Mesodermal cell (in vitro differentiated cells): Measurements from ENCODE around the gene PIK3R4.

Source experiments
- H3K27ac ChIP-seq: 2 replicates; pipeline ENCODE4 v1.7.0; 2013; ENCODE audit warnings: mild to moderate bottlenecking, low read depth, low read length, moderate library complexity; ENCODE audit not compliant: severe bottlenecking
- H3K36me3 ChIP-seq: 2 replicates; pipeline ENCODE4 v1.7.1; 2013; ENCODE audit warnings: mild to moderate bottlenecking, low read length, moderate library complexity; ENCODE audit not compliant: control insufficient read depth, insufficient read depth
- H3K4me1 ChIP-seq: one replicate; pipeline ENCODE4 v1.7.1; 2013; ENCODE audit warnings: mild to moderate bottlenecking, low read length; ENCODE audit not compliant: insufficient read depth, control insufficient read depth, poor library complexity, severe bottlenecking
- H3K4me3 ChIP-seq: 2 replicates; pipeline ENCODE4 v1.7.0; 2013; ENCODE audit warnings: low read length, control low read depth, mild to moderate bottlenecking; ENCODE audit not compliant: insufficient read depth, poor library complexity, severe bottlenecking; ENCODE audit errors: extremely low read depth
- H3K9me3 ChIP-seq: 2 replicates; pipeline ENCODE4 v1.7.1; 2013; ENCODE audit warnings: mild to moderate bottlenecking, low read length, moderate library complexity; ENCODE audit not compliant: control insufficient read depth
- WGBS, 2 experiments: methylation state at CpG; one replicate each; pipeline ENCODE4 v1.1.5; 2013; ENCODE audit warnings: missing lambda C conversion rate in 2 of 2; ENCODE audit not compliant: insufficient coverage in 2 of 2; 5-methylcytosine and 5-hydroxymethylcytosine counted together

The PIK3R4 gene

DNA sequence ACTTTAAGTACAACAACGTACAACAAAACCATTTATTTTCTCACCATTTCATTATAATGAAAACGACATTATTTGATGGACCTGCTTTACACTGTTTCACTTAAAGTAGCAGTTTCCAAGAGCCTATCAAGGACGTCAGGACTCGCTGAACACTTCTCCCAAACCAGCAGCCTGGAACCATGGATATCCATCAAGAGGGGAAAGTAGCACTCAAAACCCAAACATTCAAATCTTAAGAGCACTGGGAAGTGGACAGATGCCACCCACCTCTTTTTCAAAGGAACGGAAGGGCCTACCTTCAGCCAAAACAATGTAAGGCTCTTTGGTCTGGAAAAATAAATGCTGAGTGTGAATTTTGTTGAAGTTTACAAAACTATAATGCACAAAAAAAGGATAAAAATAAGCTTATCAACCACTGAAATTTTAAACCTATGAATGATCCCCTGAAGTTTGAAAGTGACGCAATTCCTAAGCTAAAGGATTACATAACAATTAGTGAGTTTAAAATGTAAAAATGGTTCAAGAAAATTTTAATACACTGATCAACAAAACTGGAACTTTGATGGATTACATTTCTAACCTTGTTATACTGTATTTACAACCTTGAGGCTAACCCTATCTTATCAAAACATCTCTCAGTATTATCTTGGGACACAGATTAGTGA is 4.6 kb downstream of the PIK3R4 start:
- peaks cover 61% of the 10 kb centered on the region for H3K36me3 ChIP-seq
- H3K27ac ChIP-seq, result no peak overlapping the region
- H3K4me1 ChIP-seq, result peaks cover 12% of the 10 kb centered on the region
- 90 to 92% methylated on average over 4 of the region's 6 CpGs for WGBS, 2 experiments
- no peak overlapping the region for H3K4me3 ChIP-seq
- H3K9me3 ChIP-seq, result no peaks in the 10 kb centered on the region

- no peaks in the 10 kb centered on the region for H3K9me3 ChIP-seq
- H3K27ac ChIP-seq, result no peak overlapping the region
- peaks cover 6% of the 10 kb centered on the region for H3K4me1 ChIP-seq
- H3K36me3 ChIP-seq, result peaks cover 65% of the 10 kb centered on the region
- H3K4me3 ChIP-seq, result no peak overlapping the region
Measured at GRCh38 chr3:130739848-130740247, 6.8 kb downstream of the PIK3R4 start.

DNA sequence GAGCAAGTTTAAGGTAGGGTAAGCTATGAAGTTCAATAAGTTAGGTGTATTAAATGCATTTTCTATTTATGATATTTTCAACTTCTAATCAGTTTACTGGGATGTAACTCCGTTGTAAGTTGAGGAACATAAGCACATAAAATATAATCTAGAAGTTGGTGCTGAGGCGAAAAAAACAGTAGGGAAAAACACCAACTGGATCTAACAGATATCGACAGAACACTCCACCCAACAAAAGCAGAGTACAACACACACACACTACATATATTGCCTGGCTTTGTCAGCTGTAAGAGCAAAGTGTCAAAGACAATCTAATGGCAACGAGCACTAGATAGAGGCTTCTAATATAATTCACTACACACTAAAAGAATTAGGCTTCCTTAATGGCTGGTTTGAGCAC is 8.4 kb downstream of the PIK3R4 start:
- Histone ChIP-seq H3K27ac (no peak overlapping the region), H3K9me3 (no peaks in the 10 kb centered on the region), H3K4me3 (no peak overlapping the region), H3K4me1 (no peaks in the 10 kb centered on the region), H3K36me3 (peaks cover 60% of the 10 kb centered on the region)
- WGBS, 2 experiments, result 100% methylated on average over 1 to 2 of the region's 4 CpGs

GRCh38 chr3:130737622-130738021 is 9.0 kb downstream of the PIK3R4 start:
- Histone ChIP-seq H3K9me3 (no peaks in the 10 kb centered on the region), H3K4me1 (no peaks in the 10 kb centered on the region), H3K4me3 (no peak overlapping the region), H3K27ac (no peak overlapping the region), H3K36me3 (peaks cover 57% of the 10 kb centered on the region)
- WGBS, 2 experiments, result no CpG with 5 or more reads among the region's 2 CpGs

DNA sequence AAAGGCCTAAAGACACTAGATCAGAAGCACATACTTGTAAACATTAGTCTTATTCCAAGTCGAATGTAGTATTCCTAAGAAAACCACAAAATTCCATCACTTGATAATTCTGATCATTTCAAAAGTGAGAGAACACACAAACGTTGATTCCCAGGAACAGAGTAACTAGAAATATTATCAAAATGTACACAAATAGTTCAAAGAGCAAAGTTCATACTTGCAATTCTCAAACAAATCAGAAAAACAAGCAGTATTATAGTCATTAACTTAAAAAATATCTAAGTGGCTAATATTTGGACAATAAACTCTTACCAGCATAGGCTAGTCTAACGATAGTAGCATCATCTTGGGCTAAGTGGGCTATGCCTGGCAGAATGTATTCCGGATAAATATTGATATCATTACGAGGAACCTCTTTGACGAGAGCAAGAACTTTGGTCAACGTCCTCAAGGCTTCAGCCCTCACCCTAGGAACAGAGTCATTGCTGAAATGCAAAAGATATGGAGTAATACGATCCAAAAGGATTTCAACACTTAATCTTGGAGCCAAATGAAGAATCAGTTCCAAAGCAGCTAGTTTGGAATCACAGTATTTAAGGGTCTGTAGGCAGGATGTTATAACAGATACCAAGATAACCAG is 13.3 kb downstream of the PIK3R4 start:
- WGBS, 2 experiments, result 88 to 95% methylated on average over 7 of the region's 8 CpGs
- Histone ChIP-seq H3K27ac (no peak overlapping the region), H3K4me3 (no peak overlapping the region), H3K36me3 (peaks cover 39% of the 10 kb centered on the region), H3K9me3 (no peaks in the 10 kb centered on the region), H3K4me1 (no peaks in the 10 kb centered on the region)

DNA sequence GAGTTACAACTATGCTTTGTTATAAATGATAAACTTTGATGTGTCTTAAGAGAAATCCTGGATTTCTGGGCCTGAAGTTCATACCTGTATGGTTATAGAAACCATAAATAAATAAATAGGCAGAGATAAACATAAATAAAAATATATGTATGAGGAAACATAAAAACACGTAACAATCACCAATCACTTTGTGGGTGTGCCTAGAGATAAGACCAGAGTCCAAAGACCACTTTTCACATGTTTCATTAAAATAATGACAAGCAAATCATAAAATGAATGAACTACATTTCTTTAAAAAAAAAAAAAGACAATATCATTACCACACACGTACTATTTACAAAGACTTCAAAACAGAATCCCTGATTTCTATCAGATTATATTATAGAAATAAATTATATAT is 14.1 kb downstream of the PIK3R4 start:
- WGBS, 2 experiments, result no CpG with 5 or more reads among the region's 2 CpGs
- Histone ChIP-seq H3K36me3 (peaks cover 34% of the 10 kb centered on the region), H3K27ac (no peak overlapping the region), H3K9me3 (no peaks in the 10 kb centered on the region), H3K4me3 (no peak overlapping the region), H3K4me1 (no peaks in the 10 kb centered on the region)

- Histone ChIP-seq H3K4me3 (no peak overlapping the region), H3K9me3 (no peaks in the 10 kb centered on the region), H3K4me1 (no peaks in the 10 kb centered on the region), H3K27ac (no peak overlapping the region), H3K36me3 (peaks cover 27% of the 10 kb centered on the region)
- 91 to 95% methylated on average over 2 to 3 of the region's 6 CpGs for WGBS, 2 experiments
Measured at GRCh38 chr3:130731817-130732216, 14.8 kb downstream of the PIK3R4 start.

DNA sequence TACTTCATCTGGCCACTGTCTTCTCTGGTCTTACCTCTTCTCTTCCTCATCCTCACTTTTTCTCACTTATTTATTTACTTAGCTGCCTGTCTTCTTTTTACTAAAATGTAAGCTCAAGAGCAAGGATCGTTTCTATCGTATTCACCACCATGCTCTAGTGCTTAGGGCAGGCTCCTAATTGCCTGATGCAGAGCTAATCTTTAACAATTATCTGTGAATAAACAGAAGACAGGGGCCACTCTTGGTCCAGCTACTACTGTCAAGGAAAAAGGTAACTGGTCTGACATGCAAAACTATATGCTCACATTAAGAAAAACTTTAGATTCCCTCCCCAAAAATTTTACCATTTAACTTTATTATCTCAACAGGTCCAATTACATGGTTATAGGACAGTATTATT is 17.5 kb downstream of the PIK3R4 start:
- H3K27ac ChIP-seq, result no peak overlapping the region
- H3K4me3 ChIP-seq, result no peak overlapping the region
- H3K4me1 ChIP-seq, result no peaks in the 10 kb centered on the region
- WGBS, 2 experiments, result 88 to 90% methylated on average over 2 of the region's 2 CpGs
- H3K36me3 ChIP-seq, result peaks cover 22% of the 10 kb centered on the region
- H3K9me3 ChIP-seq, result no peaks in the 10 kb centered on the region

GRCh38 chr3:130728037-130728436 is 18.6 kb downstream of the PIK3R4 start:
- WGBS, 2 experiments, result 100% methylated on average over 2 of the region's 2 CpGs; no CpG with 5 or more reads in 1 of the 2 experiments
- peaks cover 18% of the 10 kb centered on the region for H3K36me3 ChIP-seq
- H3K4me3 ChIP-seq, result no peak overlapping the region
- no peak overlapping the region for H3K27ac ChIP-seq
- H3K9me3 ChIP-seq, result no peaks in the 10 kb centered on the region
- H3K4me1 ChIP-seq, result no peaks in the 10 kb centered on the region

- no peak overlapping the region for H3K4me3 ChIP-seq
- no peaks in the 10 kb centered on the region for H3K4me1 ChIP-seq
- WGBS, 2 experiments, result no CpG with 5 or more reads among the region's 2 CpGs
- H3K36me3 ChIP-seq, result peaks cover 19% of the 10 kb centered on the region
- H3K9me3 ChIP-seq, result no peaks in the 10 kb centered on the region
- H3K27ac ChIP-seq, result no peak overlapping the region
Measured at GRCh38 chr3:130725746-130726145, 20.9 kb downstream of the PIK3R4 start.

DNA sequence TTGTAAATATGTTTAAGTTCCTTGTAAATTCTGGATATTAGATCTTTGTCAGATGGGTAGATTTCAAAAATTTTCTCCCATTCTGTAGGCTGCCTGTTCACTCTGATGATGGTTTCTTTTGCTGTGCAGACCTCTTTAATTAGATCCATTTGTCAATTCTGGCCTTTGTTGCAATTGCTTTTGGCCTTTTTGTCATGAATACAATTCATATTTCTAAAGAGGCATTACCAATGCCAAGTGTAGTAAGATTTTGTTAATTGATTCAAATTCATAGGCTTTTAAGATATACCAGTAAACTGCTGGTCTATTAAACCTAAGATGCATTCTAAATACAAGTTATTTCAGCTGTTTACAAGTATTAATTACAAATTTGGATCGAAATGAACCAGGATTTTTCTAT is 31.0 kb downstream of the PIK3R4 start:
- Histone ChIP-seq H3K27ac (no peak overlapping the region), H3K4me3 (no peak overlapping the region), H3K9me3 (no peaks in the 10 kb centered on the region), H3K4me1 (no peaks in the 10 kb centered on the region), H3K36me3 (peaks cover 45% of the 10 kb centered on the region)
- no CpG with 5 or more reads among the region's 1 CpG for WGBS, 2 experiments
